GM18502 (cell line): ENCODE data around the gene UQCRHL.
"Not testable (repeated sequence)": the region's sequence is repeated elsewhere in the genome, so short reads cannot be mapped to it uniquely, and the experiment has no call there.

Experiments
- ATAC-seq: cut with Tn5 transposase; IDR thresholded peaks from one replicate; pipeline ENCODE4 v1.9.1; 2021; ENCODE audit warnings: mild to moderate bottlenecking; ENCODE audit not compliant: unreplicated experiment, poor library complexity

UQCRHL gene

GRCh38 chr1:15807549-15807948 is at the start of gene UQCRHL:
UQCRHL (minus strand) TSS chr1:15807649; CDS start chr1:15807649, 0 bp downstream.
- not testable (repeated sequence) for ATAC-seq

- ATAC-seq, result no peak
These were observed 49.4 kb upstream of the UQCRHL start for GRCh38 chr1:15856888-15857287.

GRCh38 chr1:15852828-15853302 is 45.4 kb upstream of the UQCRHL start:
- no peak for ATAC-seq

- no peak for ATAC-seq
These were observed 44.8 kb upstream of the UQCRHL start for GRCh38 chr1:15852036-15852827.

- no peak for ATAC-seq
These were observed 44.0 kb upstream of the UQCRHL start for GRCh38 chr1:15851210-15852035.

- no peak for ATAC-seq
These were observed 43.1 kb upstream of the UQCRHL start for GRCh38 chr1:15850471-15851001.

GRCh38 chr1:15849775-15850324 is 42.4 kb upstream of the UQCRHL start:
- ATAC-seq, result no peak

GRCh38 chr1:15848929-15849774 is 41.7 kb upstream of the UQCRHL start:
- ATAC-seq, result no peak

GRCh38 chr1:15848143-15848928 is 40.9 kb upstream of the UQCRHL start:
- peak; percentile 8 for ATAC-seq

GRCh38 chr1:15847893-15848142 is 40.4 kb upstream of the UQCRHL start:
- ATAC-seq, result no peak

- peak; percentile 64 for ATAC-seq
These were observed 39.8 kb upstream of the UQCRHL start, which contains the start of gene SPEN for GRCh38 chr1:15847100-15847892. SPEN (plus strand) TSS chr1:15847707; CDS start chr1:15848068, 361 bp downstream.

GRCh38 chr1:15846056-15846455 is 38.6 kb upstream of the UQCRHL start:
- ATAC-seq, result not testable (repeated sequence)

- ATAC-seq, result no peak
These were observed 36.5 kb upstream of the UQCRHL start for GRCh38 chr1:15843826-15844572.

- no peak for ATAC-seq
These were observed 31.3 kb upstream of the UQCRHL start for GRCh38 chr1:15838721-15839120.

- ATAC-seq, result no peak
These were observed 30.5 kb upstream of the UQCRHL start for GRCh38 chr1:15837931-15838330.

- no peak for ATAC-seq
These were observed 29.6 kb upstream of the UQCRHL start for GRCh38 chr1:15836772-15837669.

- ATAC-seq, result not testable (repeated sequence)
These were observed 29.0 kb upstream of the UQCRHL start for GRCh38 chr1:15836511-15836771.
